Adipocyte (in vitro differentiated cells): Measurements from ENCODE around the gene BOD1L1.

ENCODE experiments used
- DNase-seq: peaks from one replicate; pipeline ENCODE4 v3.0.0-alpha.2; 2015; ENCODE audit warnings: low read depth
- H3K27me3 ChIP-seq: replicated peaks from 2 replicates; pipeline ENCODE4 v1.7.0; 2013; ENCODE audit warnings: mild to moderate bottlenecking, low read length, moderate library complexity; ENCODE audit not compliant: control insufficient read depth, insufficient read depth
- H3K36me3 ChIP-seq: 2 replicates; pipeline ENCODE4 v1.7.0; 2013; ENCODE audit warnings: low read length, mild to moderate bottlenecking, moderate library complexity; ENCODE audit not compliant: control insufficient read depth, insufficient read depth, severe bottlenecking
- H3K4me1 ChIP-seq: 2 replicates; pipeline ENCODE4 v1.7.0; 2013; ENCODE audit warnings: mild to moderate bottlenecking, low read length, moderate library complexity; ENCODE audit not compliant: control insufficient read depth, insufficient read depth
- H3K4me3 ChIP-seq: 2 replicates; pipeline ENCODE4 v1.7.0; 2013; ENCODE audit warnings: mild to moderate bottlenecking, low read length, moderate library complexity
- H3K9ac ChIP-seq: 2 replicates; pipeline ENCODE4 v1.7.0; 2013; ENCODE audit warnings: mild to moderate bottlenecking, low read length, moderate library complexity
- H3K9me3 ChIP-seq: 2 replicates; pipeline ENCODE4 v1.7.0; 2013; ENCODE audit warnings: mild to moderate bottlenecking, low read length, moderate library complexity; ENCODE audit not compliant: control insufficient read depth

Gene BOD1L1

GRCh38 chr4:13645075-13645474 lies 17.6 kb upstream of the BOD1L1 start:
- Histone ChIP-seq H3K9ac (no peak overlapping the region), H3K4me3 (no peak overlapping the region), H3K36me3 (no peaks in the 10 kb centered on the region), H3K9me3 (no peaks in the 10 kb centered on the region), H3K4me1 (peaks cover 22% of the 10 kb centered on the region), H3K27me3 (no peaks in the 10 kb centered on the region)
- DNase-seq = no peak

GRCh38 chr4:13642170-13642950 lies 14.8 kb upstream of the BOD1L1 start:
- H3K9ac ChIP-seq = no peak overlapping the region
- peaks cover 30% of the 10 kb centered on the region for H3K4me1 ChIP-seq
- peak; percentile 23 for DNase-seq
- no peaks in the 10 kb centered on the region for H3K9me3 ChIP-seq
- H3K36me3 ChIP-seq = no peaks in the 10 kb centered on the region
- no peak overlapping the region for H3K4me3 ChIP-seq
- H3K27me3 ChIP-seq = no peaks in the 10 kb centered on the region

DNA sequence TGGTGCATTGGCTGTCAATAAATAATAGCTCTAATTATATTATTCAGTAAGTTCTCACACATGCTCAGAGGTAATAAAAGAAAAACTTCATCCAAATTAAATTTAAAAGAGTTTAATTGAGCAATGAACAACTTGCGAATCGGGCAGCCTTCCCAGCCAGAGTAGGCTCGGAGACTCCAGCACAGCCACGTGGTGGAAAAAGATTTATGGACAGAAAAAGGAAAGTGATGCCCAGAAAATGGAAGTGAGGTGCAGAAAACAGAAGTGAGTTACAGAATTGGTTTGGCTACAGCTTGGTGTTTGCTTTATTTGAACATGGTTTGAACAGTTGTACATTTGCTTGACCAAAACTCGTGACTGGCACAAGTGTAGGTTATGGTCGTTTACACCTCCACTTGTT lies 13.6 kb upstream of the BOD1L1 start:
- no peak for DNase-seq
- Histone ChIP-seq H3K36me3 (no peaks in the 10 kb centered on the region), H3K27me3 (no peaks in the 10 kb centered on the region), H3K9ac (no peak overlapping the region), H3K4me1 (peaks cover 30% of the 10 kb centered on the region), H3K4me3 (no peak overlapping the region), H3K9me3 (no peaks in the 10 kb centered on the region)

GRCh38 chr4:13640149-13640940 lies 12.8 kb upstream of the BOD1L1 start:
- H3K4me3 ChIP-seq = peak overlapping the region; percentile 1
- peak; percentile 19 for DNase-seq

DNA sequence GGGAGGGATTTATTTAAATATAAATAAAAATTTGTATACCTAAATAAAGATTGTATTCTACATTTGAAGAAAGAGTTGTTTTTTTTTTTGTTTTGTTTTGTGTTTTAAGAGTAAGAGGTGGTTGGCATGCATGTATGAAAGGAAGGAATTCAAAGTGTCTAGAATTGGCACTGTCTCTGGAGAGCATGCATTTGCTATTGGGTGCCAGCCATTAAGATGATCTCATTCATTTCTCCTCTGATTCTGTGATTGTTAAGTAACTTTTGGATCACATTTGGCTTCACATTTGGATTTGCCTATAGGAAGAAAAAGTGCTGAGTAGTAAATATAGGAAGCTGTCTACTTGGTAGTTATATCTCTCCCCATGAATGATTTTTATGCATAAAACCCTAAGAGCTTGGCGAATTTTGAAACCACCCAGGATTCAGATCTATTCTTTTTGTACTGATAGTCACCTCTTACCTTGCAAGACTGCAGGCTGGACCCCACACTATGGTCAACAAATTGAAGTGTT lies 7.8 kb upstream of the BOD1L1 start:
- H3K4me1 ChIP-seq = peaks cover 29% of the 10 kb centered on the region
- no peak overlapping the region for H3K9ac ChIP-seq
- peak; percentile 41 for DNase-seq
- H3K27me3 ChIP-seq = no peaks in the 10 kb centered on the region
- H3K4me3 ChIP-seq = no peak overlapping the region
- no peaks in the 10 kb centered on the region for H3K36me3 ChIP-seq
- H3K9me3 ChIP-seq = no peaks in the 10 kb centered on the region

More at GRCh38 chr4:13640149-13640940, 12.8 kb upstream of the BOD1L1 start:
- no peaks in the 10 kb centered on the region for H3K27me3 ChIP-seq
- H3K36me3 ChIP-seq = no peaks in the 10 kb centered on the region
- peaks cover 35% of the 10 kb centered on the region for H3K4me1 ChIP-seq
- H3K9ac ChIP-seq = no peak overlapping the region
- H3K9me3 ChIP-seq = no peaks in the 10 kb centered on the region

DNA sequence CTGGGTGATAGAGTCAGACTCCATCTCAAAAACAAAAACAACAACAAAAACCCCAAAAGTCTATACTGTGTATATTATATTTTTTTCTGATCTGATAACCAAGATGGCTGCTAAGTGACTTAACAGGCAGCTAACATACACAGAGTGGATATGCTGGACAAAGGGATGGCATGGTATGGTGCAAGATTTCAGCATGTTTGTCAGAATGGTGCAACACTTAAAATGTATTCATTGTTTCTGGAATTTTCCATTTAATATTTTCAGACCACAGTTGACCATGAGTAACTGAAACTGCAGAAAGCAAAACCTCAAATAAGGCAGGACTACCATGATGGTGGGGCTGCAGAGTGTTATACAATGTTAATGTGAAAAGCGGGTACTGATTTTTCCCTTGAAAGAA lies 6.1 kb upstream of the BOD1L1 start:
- Histone ChIP-seq H3K9ac (no peak overlapping the region), H3K27me3 (no peaks in the 10 kb centered on the region), H3K4me3 (no peak overlapping the region), H3K36me3 (no peaks in the 10 kb centered on the region), H3K9me3 (no peaks in the 10 kb centered on the region), H3K4me1 (peaks cover 21% of the 10 kb centered on the region)
- DNase-seq = no peak

DNA sequence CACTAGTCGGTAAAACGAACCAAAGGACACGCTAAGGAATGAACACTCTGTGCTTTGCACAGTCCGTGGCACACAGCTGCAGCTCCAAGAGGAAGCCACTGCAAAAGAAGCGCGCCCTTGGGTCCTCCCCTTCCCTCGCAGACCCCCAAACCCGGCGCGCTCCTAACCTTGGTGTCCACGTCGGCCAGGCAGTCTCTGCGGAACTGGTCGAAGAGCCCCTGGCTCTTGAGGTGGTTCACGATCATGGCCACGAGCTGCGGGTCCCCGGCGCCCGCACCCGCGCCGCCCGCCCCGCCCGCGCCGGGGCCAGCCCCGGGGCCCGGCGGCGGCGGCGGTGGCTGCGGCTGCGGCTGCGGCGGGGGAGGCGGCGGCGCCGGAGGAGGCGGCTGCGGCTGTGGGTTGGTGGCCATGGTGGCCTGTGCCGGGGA lies 333 bp downstream of the BOD1L1 start:
- Histone ChIP-seq H3K27me3 (no peaks in the 10 kb centered on the region), H3K4me3 (peak overlapping the region; percentile 100), H3K9ac (peak overlapping the region; percentile 94), H3K36me3 (no peaks in the 10 kb centered on the region), H3K4me1 (peaks cover 26% of the 10 kb centered on the region), H3K9me3 (no peaks in the 10 kb centered on the region)
- no peak for DNase-seq

GRCh38 chr4:13626492-13627177 lies 890 bp downstream of the BOD1L1 start:
- Histone ChIP-seq H3K9me3 (no peaks in the 10 kb centered on the region), H3K4me3 (peak overlapping the region; percentile 100), H3K27me3 (no peaks in the 10 kb centered on the region), H3K9ac (peak overlapping the region; percentile 94), H3K4me1 (peaks cover 26% of the 10 kb centered on the region), H3K36me3 (no peaks in the 10 kb centered on the region)
- DNase-seq = peak; percentile 9

- Histone ChIP-seq H3K4me3 (no peak overlapping the region), H3K9me3 (no peaks in the 10 kb centered on the region), H3K4me1 (peaks cover 10% of the 10 kb centered on the region), H3K36me3 (peaks cover 62% of the 10 kb centered on the region), H3K9ac (no peak overlapping the region), H3K27me3 (no peaks in the 10 kb centered on the region)
- DNase-seq = no peak
These were observed 9.2 kb downstream of the BOD1L1 start for GRCh38 chr4:13618212-13618806.

DNA sequence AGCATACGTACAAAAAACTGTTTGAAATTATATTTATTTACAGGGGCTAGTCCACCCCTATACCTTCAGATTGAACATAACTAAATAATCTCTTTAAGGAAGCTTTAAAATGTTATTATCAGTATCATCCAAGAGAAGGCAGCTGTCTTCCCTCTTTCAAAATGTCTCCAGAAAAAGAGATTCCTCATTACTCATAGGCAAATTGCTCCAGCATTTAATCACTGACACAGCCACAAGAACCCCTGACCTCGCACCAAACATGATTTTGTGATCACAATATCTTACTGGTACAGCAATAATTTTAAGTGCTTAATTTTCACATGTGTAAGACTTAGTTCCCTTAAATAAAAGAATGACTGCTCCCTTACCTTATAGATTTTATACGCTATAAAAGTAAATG lies 9.7 kb downstream of the BOD1L1 start:
- H3K4me3 ChIP-seq = no peak overlapping the region
- H3K27me3 ChIP-seq = no peaks in the 10 kb centered on the region
- peaks cover 68% of the 10 kb centered on the region for H3K36me3 ChIP-seq
- no peak for DNase-seq
- peaks cover 10% of the 10 kb centered on the region for H3K4me1 ChIP-seq
- H3K9me3 ChIP-seq = no peaks in the 10 kb centered on the region
- no peak overlapping the region for H3K9ac ChIP-seq
